Calu3 (cell line): ENCODE measurements around the gene SNX25. TPM values are rescaled to one million over a fixed set of nuclear protein-coding genes. Genes with fewer than 3 reads are reported as not detected.

ENCODE experiments used
- BruUV-seq: library from RNA; stranded (reverse); fragments of 400-500 nt; replicated peaks from 2 replicates; lab custom pipeline; 2021; lab: Mats Ljungman, UMichigan
- CTCF ChIA-PET: fragments of 300-600 bp; sonication (Branson Sonifier 250); formaldehyde crosslinking; loops from one replicate; lab custom pipeline; 2022; ENCODE audit warnings: antibody characterized with exemption; lab: Charles Lee
- DNase-seq: peaks from one replicate; pipeline ENCODE4 v3.0.0; 2022
- H3K27ac Mint-ChIP-seq: one replicate; pipeline ENCODE4 v1.8.0; 2022; ENCODE audit warnings: mixed read lengths; ENCODE audit not compliant: unreplicated experiment
- H3K27me3 Mint-ChIP-seq: one replicate; pipeline ENCODE4 v1.8.0; 2022; ENCODE audit warnings: mixed read lengths; ENCODE audit not compliant: unreplicated experiment
- H3K36me3 Mint-ChIP-seq: one replicate; pipeline ENCODE4 v1.8.0; 2022; ENCODE audit warnings: mild to moderate bottlenecking, moderate library complexity, mixed read lengths; ENCODE audit not compliant: insufficient read depth, unreplicated experiment
- H3K4me1 Mint-ChIP-seq: one replicate; pipeline ENCODE4 v1.8.0; 2022; ENCODE audit warnings: mild to moderate bottlenecking, low read depth, mixed read lengths; ENCODE audit not compliant: unreplicated experiment
- H3K4me3 Mint-ChIP-seq: one replicate; pipeline ENCODE4 v1.8.0; 2022; ENCODE audit warnings: mild to moderate bottlenecking, low read depth, moderate library complexity, mixed read lengths; ENCODE audit not compliant: unreplicated experiment
- H3K9me3 Mint-ChIP-seq: one replicate; pipeline ENCODE4 v1.8.0; 2022; ENCODE audit warnings: low read depth, mixed read lengths; ENCODE audit not compliant: unreplicated experiment
- intact Hi-C: fragments of 100-400 bp; cut with micrococcal nuclease; formaldehyde crosslinking; loops from one replicate; pipeline ENCODE4 v1.10.0; 2022; ENCODE audit not compliant: unreplicated experiment
- total RNA-seq: library from RNA; stranded (reverse); gene quantifications from 2 replicates; pipeline ENCODE4 v1.2.3, GENCODE V29; 2022
- TF ChIP-seq, protein P1 (sequence below): fragments of 200-600 bp; IDR thresholded peaks from one replicate; pipeline ENCODE4 v1.8.0; 2022; ENCODE audit warnings: antibody characterized with exemption; ENCODE audit not compliant: unreplicated experiment

SNX25 gene
- total RNA-seq, 1 experiment from 2014 or later, result 16.1 TPM

DNA sequence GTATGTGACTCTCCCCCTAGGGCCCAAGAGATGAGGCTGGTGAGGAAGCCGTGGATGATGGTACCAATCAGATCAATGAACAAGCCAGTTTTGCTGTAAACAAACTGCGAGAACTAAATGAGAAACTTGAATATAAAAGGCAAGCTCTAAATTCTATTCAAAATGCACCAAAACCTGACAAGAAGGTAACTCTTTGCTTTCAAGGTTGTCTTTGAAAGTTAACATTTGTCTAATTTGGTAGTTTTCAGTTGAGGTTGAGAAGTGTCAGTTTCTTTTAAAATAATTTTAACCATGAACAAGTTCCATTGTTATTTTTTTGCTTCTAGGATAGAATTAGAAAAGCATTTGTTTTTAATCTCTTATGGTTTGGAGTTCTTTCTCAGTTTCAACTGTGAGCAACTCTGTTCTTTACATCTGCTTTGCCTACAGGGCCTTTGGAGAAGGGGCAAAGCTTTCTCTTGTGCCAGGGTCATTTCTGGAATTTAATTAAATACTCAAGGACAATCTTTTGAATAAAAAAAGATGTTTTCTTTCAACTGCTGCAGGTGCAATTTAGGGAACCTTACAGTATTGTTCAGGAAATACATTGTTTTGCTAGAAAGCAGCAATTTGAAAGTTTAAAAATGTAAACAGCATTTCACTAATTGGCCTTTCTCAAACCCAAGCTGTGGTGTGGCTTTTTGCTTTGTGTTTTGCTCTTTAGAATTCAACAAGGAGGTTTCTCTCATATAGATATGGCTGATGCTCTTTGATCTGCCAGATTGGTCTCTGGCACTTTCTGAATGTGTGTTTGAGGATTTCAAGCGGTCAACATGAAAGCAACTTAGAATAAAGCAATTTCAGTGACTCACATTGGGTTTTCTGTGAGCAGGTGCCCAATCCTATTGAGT lies 123.4 kb downstream of the SNX25 start:
- Mint-ChIP-seq H3K9me3 (peaks cover 6% of the 10 kb centered on the region), H3K27ac (no peak overlapping the region), H3K36me3 (no peaks in the 10 kb centered on the region), H3K27me3 (no peaks in the 10 kb centered on the region), H3K4me3 (no peak overlapping the region), H3K4me1 (no peaks in the 10 kb centered on the region)
- TF ChIP-seq, protein P1, sequence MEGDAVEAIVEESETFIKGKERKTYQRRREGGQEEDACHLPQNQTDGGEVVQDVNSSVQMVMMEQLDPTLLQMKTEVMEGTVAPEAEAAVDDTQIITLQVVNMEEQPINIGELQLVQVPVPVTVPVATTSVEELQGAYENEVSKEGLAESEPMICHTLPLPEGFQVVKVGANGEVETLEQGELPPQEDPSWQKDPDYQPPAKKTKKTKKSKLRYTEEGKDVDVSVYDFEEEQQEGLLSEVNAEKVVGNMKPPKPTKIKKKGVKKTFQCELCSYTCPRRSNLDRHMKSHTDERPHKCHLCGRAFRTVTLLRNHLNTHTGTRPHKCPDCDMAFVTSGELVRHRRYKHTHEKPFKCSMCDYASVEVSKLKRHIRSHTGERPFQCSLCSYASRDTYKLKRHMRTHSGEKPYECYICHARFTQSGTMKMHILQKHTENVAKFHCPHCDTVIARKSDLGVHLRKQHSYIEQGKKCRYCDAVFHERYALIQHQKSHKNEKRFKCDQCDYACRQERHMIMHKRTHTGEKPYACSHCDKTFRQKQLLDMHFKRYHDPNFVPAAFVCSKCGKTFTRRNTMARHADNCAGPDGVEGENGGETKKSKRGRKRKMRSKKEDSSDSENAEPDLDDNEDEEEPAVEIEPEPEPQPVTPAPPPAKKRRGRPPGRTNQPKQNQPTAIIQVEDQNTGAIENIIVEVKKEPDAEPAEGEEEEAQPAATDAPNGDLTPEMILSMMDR, result no peak
- no peak for DNase-seq
- CTCF ChIA-PET, result no interaction called here
- BruUV-seq, result no TSS peak
- intact Hi-C loops, result no loop called here

DNA sequence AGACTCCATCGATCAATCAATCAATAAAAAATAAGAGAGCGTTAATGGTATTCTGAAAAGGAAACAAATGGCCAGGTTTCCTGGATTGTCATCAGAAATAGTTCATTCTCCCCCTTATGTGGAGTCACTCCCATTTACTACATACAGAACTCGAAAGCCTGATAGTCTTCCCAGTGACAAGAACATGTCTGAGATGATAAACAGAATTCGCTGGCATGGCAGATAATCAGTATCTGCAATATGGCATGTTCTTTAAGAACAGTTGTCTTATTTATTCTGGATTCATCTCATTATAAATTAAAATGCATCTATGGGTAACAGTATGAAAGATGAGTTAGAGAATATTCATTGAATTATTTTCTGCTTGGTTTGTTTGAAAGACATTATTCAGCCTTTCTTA lies 124.9 kb downstream of the SNX25 start:
- no peak for DNase-seq
- CTCF ChIA-PET, result no interaction called here
- BruUV-seq, result no TSS peak
- TF ChIP-seq, protein P1, result no peak
- H3K36me3 Mint-ChIP-seq, result no peaks in the 10 kb centered on the region
- peaks cover 2% of the 10 kb centered on the region for H3K9me3 Mint-ChIP-seq
- no peak overlapping the region for H3K4me3 Mint-ChIP-seq
- H3K27ac Mint-ChIP-seq, result no peak overlapping the region
- no peaks in the 10 kb centered on the region for H3K27me3 Mint-ChIP-seq
- intact Hi-C loops, result no loop called here
- H3K4me1 Mint-ChIP-seq, result no peaks in the 10 kb centered on the region

DNA sequence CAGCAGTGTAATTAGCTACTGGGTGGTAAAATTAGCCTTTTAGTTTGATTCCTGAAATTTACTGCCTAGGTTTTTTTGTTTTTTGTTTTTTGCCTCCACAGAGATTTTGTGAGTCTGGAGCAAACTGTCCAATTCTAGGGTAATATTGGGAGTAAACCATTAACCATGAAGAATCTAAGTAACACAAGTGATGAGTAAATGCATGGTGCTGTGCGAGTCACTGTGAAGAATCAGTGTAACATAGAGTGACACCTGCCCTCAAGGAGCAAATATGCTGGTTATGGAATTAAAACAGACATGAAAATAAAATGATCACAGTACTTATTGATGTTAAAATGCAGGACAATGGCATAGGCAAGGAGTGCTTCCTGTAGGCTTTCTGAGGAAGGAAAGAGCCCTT lies 126.2 kb downstream of the SNX25 start:
- TF ChIP-seq, protein P1, result no peak
- Mint-ChIP-seq H3K36me3 (no peaks in the 10 kb centered on the region), H3K9me3 (no peaks in the 10 kb centered on the region), H3K27ac (no peak overlapping the region), H3K4me3 (no peak overlapping the region), H3K27me3 (no peaks in the 10 kb centered on the region), H3K4me1 (no peaks in the 10 kb centered on the region)
- no TSS peak for BruUV-seq
- no peak for DNase-seq
- intact Hi-C loops, result no loop called here
- CTCF ChIA-PET, result no interaction called here

DNA sequence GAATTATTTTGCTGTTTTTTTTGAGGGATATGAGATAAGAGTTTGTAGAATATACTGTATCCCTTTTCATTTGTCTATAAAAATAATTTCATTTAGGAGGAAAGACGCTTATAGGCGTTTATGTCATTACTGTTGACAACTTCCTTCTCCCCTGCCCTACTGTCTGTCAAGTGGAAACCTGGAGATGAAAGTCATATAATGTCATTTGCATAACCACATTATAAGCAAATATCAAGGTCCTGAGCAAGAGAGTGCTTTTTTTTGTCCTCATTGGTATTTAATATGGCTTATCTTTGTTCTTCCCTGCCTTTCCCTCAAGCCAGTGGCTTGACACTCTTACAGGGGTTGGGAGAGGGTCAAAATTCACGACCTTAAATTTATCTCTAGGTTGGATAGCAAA lies 130.5 kb downstream of the SNX25 start:
- CTCF ChIA-PET, result no interaction called here
- intact Hi-C loops, result no loop called here
- H3K4me1 Mint-ChIP-seq, result no peaks in the 10 kb centered on the region
- H3K9me3 Mint-ChIP-seq, result no peaks in the 10 kb centered on the region
- TF ChIP-seq, protein P1, result no peak
- H3K36me3 Mint-ChIP-seq, result no peaks in the 10 kb centered on the region
- H3K27me3 Mint-ChIP-seq, result no peaks in the 10 kb centered on the region
- no peak overlapping the region for H3K27ac Mint-ChIP-seq
- DNase-seq, result no peak
- BruUV-seq, result no TSS peak
- no peak overlapping the region for H3K4me3 Mint-ChIP-seq
